HepG2 (cell line): Measurements from ENCODE around the gene STX5. TPM values are rescaled to one million over a fixed set of nuclear protein-coding genes. Genes with fewer than 3 reads are reported as not detected.

ENCODE experiments used
- ERF ChIP-seq: IDR thresholded peaks from 2 replicates; pipeline ENCODE4 v1.6.1; 2018; ENCODE audit warnings: missing biosample characterization, missing genetic modification reagents
- HES4 ChIP-seq: sonication (generic); formaldehyde crosslinking; IDR thresholded peaks from 2 replicates; pipeline ENCODE4 v1.9.0; 2021; ENCODE audit warnings: mild to moderate bottlenecking, missing genetic modification reagents, borderline replicate concordance
- HNF1A ChIP-seq, 2 experiments: sonication (generic) in 1 of 2; formaldehyde crosslinking in 1 of 2; IDR thresholded peaks; 2 replicates each; pipeline versions ENCODE4 v1.4.0 to v1.6.1; 2016 to 2020; ENCODE audit warnings: borderline replicate concordance in 1 of 2, low read depth in 1 of 2, mild to moderate bottlenecking in 1 of 2, missing genetic modification reagents in 1 of 2
- HNF4G ChIP-seq, 2 experiments: sonication (generic) in 1 of 2; formaldehyde crosslinking in 1 of 2; IDR thresholded peaks; 2 replicates each; pipeline versions ENCODE4 v1.4.0 to v1.6.1; 2011 to 2020; ENCODE audit warnings: borderline replicate concordance in 2 of 2, low read depth in 2 of 2, mild to moderate bottlenecking in 2 of 2, low read length in 1 of 2, missing genetic modification reagents in 1 of 2, moderate library complexity in 1 of 2
- NFAT5 ChIP-seq: sonication (generic); formaldehyde crosslinking; IDR thresholded peaks from 2 replicates; pipeline ENCODE4 v1.4.0; 2020; ENCODE audit warnings: missing genetic modification reagents
- NFKBIZ ChIP-seq: IDR thresholded peaks from 2 replicates; pipeline ENCODE4 v1.6.1; 2018; ENCODE audit warnings: missing genetic modification reagents, missing compliant biosample characterization
- PAXIP1 ChIP-seq: sonication (generic); formaldehyde crosslinking; conservative IDR thresholded peaks from 2 replicates; pipeline ENCODE4 v1.4.0; 2020; ENCODE audit warnings: mild to moderate bottlenecking, missing genetic modification reagents, moderate library complexity
- REPIN1 ChIP-seq: sonication (generic); formaldehyde crosslinking; IDR thresholded peaks from 2 replicates; pipeline ENCODE4 v1.8.0; 2022; ENCODE audit warnings: missing genetic modification reagents, low read depth, mild to moderate bottlenecking, borderline replicate concordance
- SRSF1 ChIP-seq: fragments of 200-400 bp; formaldehyde crosslinking; optimal IDR thresholded peaks from 2 replicates; pipeline ENCODE3; 2017; ENCODE audit warnings: mild to moderate bottlenecking, low read depth, low read length, moderate library complexity
- ZBTB39 ChIP-seq: sonication (generic); formaldehyde crosslinking; IDR thresholded peaks from 2 replicates; pipeline ENCODE4 v1.5.0; 2020; ENCODE audit warnings: missing genetic modification reagents
- polyA plus RNA-seq, 8 experiments: library from polyadenylated mRNA; depleted of rRNA in 3 of 8; stranded (reverse) in 7 of 8; unstranded in 1 of 8; fragments of >200 nt; fragmentation: Illumina TruSeq in 4 of 8; extraction: Trizol in 4 of 8; gene quantifications; 2 replicates each; pipeline versions ENCODE4 v1.2.1 to v1.2.3, GENCODE V29; 2011 to 2016; ENCODE audit warnings: low read depth in 4 of 8, missing spikeins in 1 of 8, mixed read lengths in 1 of 8; ENCODE audit not compliant: insufficient read depth in 1 of 8
- total RNA-seq, 5 experiments: library from RNA; depleted of rRNA; stranded (reverse); fragments of >200 nt; fragmentation: Illumina TruSeq; extraction: Trizol; gene quantifications; 2 replicates each; pipeline ENCODE4 v1.2.3, GENCODE V29; 2016; ENCODE audit warnings: low read depth in 1 of 5

STX5 gene
- total and polyA plus RNA-seq, 2 of the 13 experiments (the other 11 are each of a cell fraction or from before 2014, with no cell fraction given), result 26.9 to 30.0 TPM

GRCh38 chr11:62841361-62842170, 9.7 kb upstream of the STX5 start (continued):
- peak; percentile 57 for TF ChIP-seq PAXIP1 (CRISPR knock-in tag)
- peak; percentile 87; the same call in 1 of the 2 replicates for TF ChIP-seq NFKBIZ (CRISPR knock-in tag)
- peak; percentile 36; the same call in 1 of the 2 replicates for TF ChIP-seq HNF4G (IDR thresholded peaks at IDR 0.05; ENCODE audit: borderline replicate concordance, low read depth, low read length)
- 0 out of 2 replicates have a peak, but pooled peaks have one; percentile 58 for TF ChIP-seq HNF4G (CRISPR knock-in tag; IDR thresholded peaks at IDR 0.05; ENCODE audit: borderline replicate concordance, low read depth)
- TF ChIP-seq HES4, result no peak; the same call in 1 of the 2 replicates
- TF ChIP-seq NFAT5, result no peak
- peak; percentile 57; the same call in 1 of the 2 replicates for TF ChIP-seq HNF1A (IDR thresholded peaks at IDR 0.05; ENCODE audit: low read depth)
- peak; percentile 73; the same call in 1 of the 2 replicates for TF ChIP-seq HNF1A (CRISPR knock-in tag; IDR thresholded peaks at IDR 0.05; ENCODE audit: borderline replicate concordance)
- TF ChIP-seq ZBTB39, result no peak
- TF ChIP-seq ERF, result peak; percentile 91
- TF ChIP-seq REPIN1 (CRISPR knock-in tag), result peak; percentile 96
- no peak for TF ChIP-seq SRSF1
